ENCODE data around the gene CD81. TPM values are rescaled to one million over a fixed set of nuclear protein-coding genes. Genes with fewer than 3 reads are reported as not detected.

CD81 gene
- polyA plus RNA-seq, 4 donors, result 503 to 712 (median 602) TPM

DNA sequence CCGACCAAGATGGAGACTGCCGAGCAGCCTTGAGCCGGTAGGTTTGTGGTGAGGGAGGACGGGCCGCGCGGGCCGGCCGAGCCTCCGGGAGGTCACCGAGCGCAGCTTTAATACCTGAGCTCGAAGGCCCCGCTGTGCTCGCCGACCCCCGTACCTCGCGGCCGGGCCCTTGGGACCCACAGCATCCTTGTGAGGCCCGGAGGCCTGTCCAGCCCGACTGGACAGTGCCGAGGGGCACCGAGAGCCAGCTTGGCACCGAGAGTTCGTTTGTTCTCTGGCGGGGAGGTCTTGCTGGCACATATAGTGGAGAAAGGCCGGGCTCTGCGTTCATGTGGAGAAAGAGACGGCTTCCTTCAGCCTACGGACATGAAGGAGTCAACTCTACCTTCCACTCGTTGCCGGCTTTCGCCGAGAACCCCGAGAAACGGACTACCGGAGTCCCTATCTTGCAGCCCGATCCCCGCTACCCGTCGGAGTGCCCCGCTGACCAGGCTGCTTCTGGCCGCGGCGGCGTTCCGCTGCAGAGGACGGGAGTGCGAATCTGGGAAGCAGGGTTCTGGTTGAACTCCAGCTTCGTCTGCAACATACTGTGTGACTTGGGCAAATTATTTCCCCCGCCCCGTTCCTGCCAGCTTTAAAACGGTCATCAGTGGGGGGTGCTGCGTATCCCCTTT is 23.8 kb downstream of the CD81 start:
- no peak for DNase-seq (ENCODE audit: low read depth in 4 of 4, low spot score in 2 of 4)

GRCh38 chr11:2401436-2401984 is 24.4 kb downstream of the CD81 start:
- DNase-seq (ENCODE audit: low read depth in 4 of 4, low spot score in 2 of 4), result no peak

GRCh38 chr11:2402106-2402505 is 25.0 kb downstream of the CD81 start:
- no peak for DNase-seq (ENCODE audit: low read depth in 4 of 4, low spot score in 2 of 4)

GRCh38 chr11:2402890-2403645 is 26.0 kb downstream of the CD81 start:
- no peak for DNase-seq (ENCODE audit: low read depth in 4 of 4, low spot score in 2 of 4)

GRCh38 chr11:2404735-2405196 is 27.7 kb downstream of the CD81 start:
- no peak for DNase-seq (ENCODE audit: low read depth in 4 of 4, low spot score in 2 of 4)

DNA sequence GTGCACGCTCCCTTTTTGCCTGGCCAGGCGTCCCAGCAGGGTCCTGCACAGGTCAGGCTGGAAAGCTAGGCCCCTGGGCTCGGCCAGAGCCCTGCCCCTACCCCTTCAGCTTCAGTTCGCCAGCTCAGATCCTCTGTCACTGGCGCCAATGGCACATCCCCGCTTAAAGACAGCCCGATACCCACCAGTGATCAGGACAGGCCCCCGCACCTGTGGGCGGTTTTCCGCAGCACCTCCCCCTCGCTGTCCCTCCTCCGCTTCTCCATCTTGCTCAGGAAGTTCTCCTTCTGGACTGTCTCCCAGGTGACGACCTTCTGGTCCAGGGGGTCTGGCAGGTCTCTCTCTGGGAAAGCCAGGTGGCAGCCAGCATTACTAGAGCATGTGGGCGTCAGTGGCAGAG is 29.3 kb downstream of the CD81 start:
- DNase-seq (ENCODE audit: low read depth in 4 of 4, low spot score in 2 of 4), result no peak

DNA sequence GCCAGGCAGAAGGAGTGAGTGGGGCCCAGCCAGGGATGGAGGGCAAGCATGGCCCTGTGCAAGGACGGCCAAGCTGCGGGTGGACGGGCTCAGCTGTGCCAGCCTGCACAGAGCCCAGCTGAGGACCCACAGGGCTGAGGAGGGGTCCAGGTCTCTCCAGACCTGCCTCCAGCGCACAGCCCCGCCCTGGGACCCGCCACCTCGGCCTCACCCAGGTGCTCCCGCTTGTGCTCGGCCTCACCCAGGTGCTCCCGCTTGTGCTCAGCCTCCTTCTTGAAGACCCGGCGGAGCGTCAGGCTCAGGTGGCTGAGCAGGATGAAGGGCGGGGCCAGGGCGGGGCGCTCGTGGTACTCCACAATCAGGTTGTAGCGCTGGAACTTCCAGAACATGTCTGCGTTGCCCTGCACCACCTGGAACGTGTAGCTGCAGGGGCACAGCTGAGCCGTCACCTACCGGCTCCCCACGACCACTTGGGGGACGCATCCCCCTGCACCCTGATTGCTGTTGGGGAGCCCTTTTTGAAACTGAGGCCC is 29.8 kb downstream of the CD81 start:
- DNase-seq (ENCODE audit: low read depth in 4 of 4, low spot score in 2 of 4), result no peak

- DNase-seq (ENCODE audit: low read depth in 4 of 4, low spot score in 2 of 4), result no peak
Measured at GRCh38 chr11:2408671-2409070, 31.6 kb downstream of the CD81 start.

- peak; percentile 64 to 91 (median 86) for DNase-seq (ENCODE audit: low read depth in 4 of 4, low spot score in 2 of 4)
Measured at GRCh38 chr11:2409126-2409525, 32.0 kb downstream of the CD81 start.

DNA sequence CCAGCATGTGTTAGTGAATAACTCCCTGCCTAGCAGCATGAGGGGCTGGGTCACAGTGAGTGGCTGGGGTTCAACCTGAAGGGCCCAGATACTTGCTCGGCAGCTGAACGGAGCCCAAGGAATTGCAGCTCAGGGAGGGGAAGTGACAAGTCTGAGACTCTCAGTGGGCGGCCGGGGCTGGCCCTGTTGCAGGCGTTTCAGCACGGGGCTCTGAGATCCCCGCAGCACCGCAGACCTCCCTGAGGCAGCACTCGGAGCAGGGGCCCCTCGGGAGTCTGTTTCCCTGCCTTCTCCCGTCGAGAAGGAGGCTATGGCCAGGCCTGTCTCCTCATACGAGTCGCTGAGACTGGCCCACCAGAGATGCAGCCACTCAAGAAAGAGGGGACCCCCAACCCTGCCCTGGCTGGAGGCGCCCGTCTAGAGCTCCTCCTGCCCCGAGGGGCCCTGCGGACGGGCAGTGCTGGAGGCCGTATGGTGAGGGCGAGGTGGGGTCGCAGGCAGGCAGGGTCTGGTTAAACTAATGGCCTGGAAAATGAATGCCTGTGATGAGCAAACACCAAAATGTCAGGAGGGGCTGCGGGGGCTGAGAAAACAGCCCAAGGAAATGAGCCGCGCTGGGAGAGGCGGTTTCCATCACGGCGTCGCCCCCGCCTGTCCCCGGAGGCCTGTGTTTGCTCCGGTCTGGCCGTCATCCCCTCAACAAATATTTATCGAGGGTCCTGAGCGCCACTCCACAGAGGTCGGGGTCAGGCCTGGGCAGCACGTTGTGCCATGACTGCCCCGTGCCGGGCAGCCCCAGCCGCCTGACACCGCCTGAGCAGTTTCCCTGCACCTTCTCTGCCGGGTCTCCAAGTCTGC is 32.7 kb downstream of the CD81 start:
- DNase-seq (ENCODE audit: low read depth in 4 of 4, low spot score in 2 of 4), result peak in 1 of 4 donors; percentile 69

GRCh38 chr11:2410616-2411015 is 33.5 kb downstream of the CD81 start:
- no peak for DNase-seq (ENCODE audit: low read depth in 4 of 4, low spot score in 2 of 4)

GRCh38 chr11:2411446-2412305 is 34.6 kb downstream of the CD81 start:
- no peak for DNase-seq (ENCODE audit: low read depth in 4 of 4, low spot score in 2 of 4)

DNA sequence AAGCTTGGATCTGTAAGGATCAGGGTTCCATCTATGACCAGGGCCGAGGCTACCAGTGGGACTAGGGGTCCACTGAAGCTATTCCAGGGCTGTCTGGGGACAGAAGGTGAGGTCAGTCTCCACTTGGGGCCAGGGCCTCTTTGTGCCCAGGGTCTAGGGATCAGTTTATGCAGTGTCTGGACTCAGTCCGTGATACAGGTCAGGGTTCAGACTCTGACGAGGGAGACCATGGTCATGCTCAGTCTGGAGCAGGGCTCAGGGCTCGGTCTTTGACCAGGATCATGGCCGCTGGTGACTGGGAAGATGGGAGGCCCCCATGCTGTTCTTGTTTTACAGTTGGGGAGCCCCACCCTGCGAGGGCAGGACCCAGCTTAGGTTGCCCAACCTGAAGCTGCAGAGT is 35.2 kb downstream of the CD81 start:
- DNase-seq (ENCODE audit: low read depth in 4 of 4, low spot score in 2 of 4), result no peak

DNA sequence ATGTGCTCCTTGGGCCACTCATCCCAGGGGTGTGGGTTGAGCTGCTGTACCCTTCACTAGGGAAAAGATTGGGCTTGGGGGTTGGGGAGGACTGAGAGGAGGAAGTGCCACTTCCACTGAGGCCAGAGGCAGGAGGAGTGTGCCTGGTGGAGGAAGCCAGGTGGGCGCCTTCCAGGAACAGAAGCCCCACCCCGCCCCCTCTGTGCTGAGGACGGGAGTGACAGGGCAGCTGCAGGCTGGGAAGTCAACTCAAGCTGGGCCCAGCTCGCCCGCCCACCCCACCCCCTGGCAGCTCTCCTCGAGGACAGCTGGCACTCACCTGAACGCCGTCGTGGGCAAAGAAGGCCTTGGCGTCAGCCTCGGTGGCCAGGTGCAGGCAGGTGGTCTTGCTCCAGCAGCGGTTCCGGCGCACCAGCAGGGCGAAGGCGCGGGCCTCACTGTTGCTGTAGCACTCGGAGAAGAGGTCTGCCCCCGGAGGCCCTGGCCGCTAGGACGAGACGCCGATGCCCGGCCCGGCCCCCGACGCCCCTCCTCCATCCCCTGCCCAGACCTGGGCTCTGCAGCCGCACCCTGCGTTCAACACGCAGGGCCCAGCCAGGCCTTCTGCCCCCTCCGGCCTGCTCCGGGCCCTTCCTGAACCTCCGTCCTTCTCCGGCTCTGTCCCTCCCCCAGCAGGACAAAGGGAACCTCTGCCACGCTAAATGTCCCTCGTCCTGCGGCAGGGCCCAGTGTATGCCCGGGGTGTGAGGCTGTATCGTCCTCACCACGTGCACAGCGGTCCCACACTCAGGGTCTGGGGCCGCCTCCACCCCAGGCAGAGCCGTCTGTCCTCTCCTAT is 36.9 kb downstream of the CD81 start:
- DNase-seq (ENCODE audit: low read depth in 4 of 4, low spot score in 2 of 4), result no peak

DNA sequence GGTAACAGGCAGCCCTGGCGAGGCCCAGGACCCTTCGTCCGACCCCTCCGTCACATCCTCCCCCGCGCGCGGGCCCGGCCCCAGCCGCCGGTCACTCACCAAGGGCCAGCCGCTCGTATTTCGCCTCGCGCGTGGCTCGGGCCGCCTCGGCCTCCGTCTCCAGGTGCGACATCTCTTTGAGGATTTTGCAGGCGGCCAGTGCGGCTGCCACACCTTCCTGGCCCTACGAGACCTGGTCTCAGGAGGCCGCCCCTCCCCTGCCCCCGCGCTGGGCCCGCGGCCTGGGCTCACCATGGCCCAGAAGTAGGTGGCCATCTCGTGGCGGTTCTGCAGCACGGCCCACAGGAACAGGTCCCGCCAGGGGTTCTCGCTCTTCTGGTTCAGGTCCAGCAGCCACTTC is 37.5 kb downstream of the CD81 start:
- no peak for DNase-seq (ENCODE audit: low read depth in 4 of 4, low spot score in 2 of 4)

DNA sequence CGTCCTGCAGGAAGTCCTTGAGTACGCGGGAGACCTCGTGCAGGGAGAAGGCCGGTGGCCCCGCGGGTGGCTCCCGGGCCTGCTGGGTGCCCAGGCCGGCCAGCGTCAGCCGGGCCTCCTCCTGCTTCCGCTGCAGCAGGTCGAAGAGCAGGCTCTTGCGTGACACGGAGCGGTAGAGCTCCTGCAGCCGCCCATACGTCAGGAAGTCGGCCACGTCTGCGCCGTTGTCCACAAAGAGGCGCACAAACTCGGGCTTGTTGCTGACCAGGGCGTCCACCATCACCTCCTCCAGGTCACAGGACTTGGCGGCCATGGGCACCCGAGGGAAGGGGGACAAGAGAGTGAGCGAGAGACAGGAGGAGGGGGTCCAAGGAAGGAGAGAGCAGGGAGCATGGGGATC is 38.1 kb downstream of the CD81 start:
- DNase-seq (ENCODE audit: low read depth in 4 of 4, low spot score in 2 of 4), result no peak

DNA sequence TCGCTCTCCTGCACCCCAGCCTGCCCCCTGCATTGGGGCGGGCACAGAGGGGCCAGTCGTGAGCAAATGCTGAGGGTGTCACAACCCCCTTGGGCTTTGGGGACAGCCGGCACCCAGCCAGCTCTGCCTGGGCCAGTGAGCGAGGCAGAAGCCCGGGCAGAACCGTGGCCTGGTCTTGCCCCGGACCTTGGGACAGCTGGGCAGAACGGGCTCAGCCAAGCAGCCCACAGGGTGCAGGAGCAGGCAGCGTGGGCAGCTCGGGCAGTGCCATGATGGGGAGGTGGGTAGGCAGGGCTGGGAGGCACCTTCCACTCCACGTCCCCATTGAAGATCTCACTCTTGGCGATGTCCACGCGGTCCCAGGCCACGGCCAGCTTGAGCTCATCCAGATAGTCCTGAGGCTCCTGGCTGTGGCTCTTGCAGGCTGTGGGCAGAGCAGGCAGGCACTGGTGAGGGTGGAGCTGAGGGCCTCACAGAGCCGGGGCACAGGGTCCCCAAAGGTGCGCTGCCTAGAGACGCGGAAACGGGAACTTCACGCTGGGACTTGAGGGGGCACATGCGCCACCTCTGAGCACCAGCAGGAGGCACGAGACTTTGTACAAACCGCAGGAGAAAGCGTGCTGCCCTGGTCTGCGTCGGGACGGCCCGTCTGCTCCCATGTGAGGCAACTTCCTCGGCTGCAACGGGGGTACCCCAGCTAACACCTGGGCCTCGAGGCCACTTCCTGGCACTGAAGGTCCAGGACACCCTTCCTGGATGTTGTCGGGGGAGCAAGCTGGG is 38.7 kb downstream of the CD81 start:
- DNase-seq (ENCODE audit: low read depth in 4 of 4, low spot score in 2 of 4), result no peak

DNA sequence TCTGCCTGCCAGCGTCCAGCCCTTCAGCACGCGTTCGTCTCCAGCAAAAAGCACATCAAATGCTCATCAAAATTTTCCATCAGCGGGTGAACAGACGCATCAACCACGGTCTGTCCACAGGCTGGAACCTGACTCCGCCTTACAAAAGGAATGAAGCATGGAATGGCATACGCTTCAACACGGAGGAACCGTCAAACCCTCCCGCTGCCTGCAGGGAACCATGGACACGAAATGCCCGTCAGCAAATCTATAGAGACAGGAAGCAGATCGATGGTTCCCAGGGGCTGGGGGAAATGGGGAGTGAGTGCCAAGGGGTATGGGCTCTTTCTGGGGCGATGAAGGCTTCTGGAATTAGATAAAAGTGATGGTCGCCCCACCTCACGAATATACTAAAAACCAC is 39.7 kb downstream of the CD81 start:
- DNase-seq (ENCODE audit: low read depth in 4 of 4, low spot score in 2 of 4), result no peak

Measured in left renal cortex interstitium (tissue), 4 donors.